GM12878 (cell line): ENCODE measurements around the gene COX6B1. TPM values are rescaled to one million over a fixed set of nuclear protein-coding genes. Genes with fewer than 3 reads are reported as not detected.
A peak's percentile ranks its signal among the peaks of the same experiment; 100 is the strongest.

Experiments
- ATF7 ChIP-seq: fragments of 450-650 bp; IDR thresholded peaks from 2 replicates; pipeline ENCODE4 v1.6.1; 2016; ENCODE audit warnings: low read depth, mild to moderate bottlenecking
- BACH1 ChIP-seq: fragments of 450-650 bp; IDR thresholded peaks from 2 replicates; pipeline ENCODE4 v1.6.1; 2017; ENCODE audit warnings: mild to moderate bottlenecking, borderline replicate concordance
- BHLHE40 ChIP-seq, 2 experiments: fragments of 450-650 bp in 1 of 2; IDR thresholded peaks; 2 replicates each; pipeline ENCODE4 v1.6.1; 2011 to 2017; ENCODE audit warnings: low read depth in 2 of 2, borderline replicate concordance in 1 of 2, improper control_type of control experiment in 1 of 2, low read length in 1 of 2, mild to moderate bottlenecking in 1 of 2
- CEBPZ ChIP-seq: fragments of 150-350 bp; IDR thresholded peaks from 2 replicates; pipeline ENCODE4 v1.6.1; 2016; ENCODE audit warnings: low read depth, low read length
- CREB1 ChIP-seq: IDR thresholded peaks from 2 replicates; pipeline ENCODE4 v1.6.1; 2012; ENCODE audit warnings: low read depth, mild to moderate bottlenecking, inconsistent platforms
- DPF2 ChIP-seq: fragments of 450-650 bp; IDR thresholded peaks from 2 replicates; pipeline ENCODE4 v1.6.1; 2017; ENCODE audit warnings: mild to moderate bottlenecking
- ELK1 ChIP-seq: IDR thresholded peaks from 2 replicates; pipeline ENCODE4 v1.6.1; 2012; ENCODE audit warnings: low read depth, low read length, improper control_type of control experiment
- HDGF ChIP-seq: fragments of 450-650 bp; IDR thresholded peaks from 2 replicates; pipeline ENCODE4 v1.6.1; 2016; ENCODE audit warnings: antibody characterized with exemption
- IKZF2 ChIP-seq, 2 experiments: fragments of 450-650 bp; IDR thresholded peaks; 2 replicates each; pipeline ENCODE4 v1.6.1; 2017; ENCODE audit warnings: mild to moderate bottlenecking in 2 of 2, moderate library complexity in 2 of 2
- NFYA ChIP-seq: IDR thresholded peaks from 2 replicates; pipeline ENCODE4 v1.6.1; 2011; ENCODE audit warnings: low read depth, mild to moderate bottlenecking, low read length, improper control_type of control experiment, borderline replicate concordance
- NRF1 ChIP-seq: conservative IDR thresholded peaks from 2 replicates; pipeline ENCODE4 v1.6.1; 2011; ENCODE audit warnings: mild to moderate bottlenecking, low read depth, low read length, improper control_type of control experiment
- PAX8 ChIP-seq: fragments of 450-650 bp; IDR thresholded peaks from 2 replicates; pipeline ENCODE4 v1.6.1; 2017; ENCODE audit warnings: mild to moderate bottlenecking, moderate library complexity
- RAD51 ChIP-seq: fragments of 450-650 bp; IDR thresholded peaks from 2 replicates; pipeline ENCODE4 v1.6.1; 2016; ENCODE audit warnings: moderate library complexity, mild to moderate bottlenecking, inconsistent platforms
- RUNX3 ChIP-seq: IDR thresholded peaks from 2 replicates; pipeline ENCODE4 v1.6.1; 2012; ENCODE audit warnings: low read length, inconsistent platforms
- SMAD1 ChIP-seq: fragments of 450-650 bp; IDR thresholded peaks from 2 replicates; pipeline ENCODE4 v1.6.1; 2018; ENCODE audit warnings: mild to moderate bottlenecking, low read depth; ENCODE audit not compliant: partially characterized antibody
- SREBF1 ChIP-seq: IDR thresholded peaks from 2 replicates; pipeline ENCODE4 v1.6.1; 2012; ENCODE audit warnings: mild to moderate bottlenecking, low read length
- SUZ12 ChIP-seq: fragments of 200-600 bp; sonication (generic); IDR thresholded peaks from one replicate; pipeline ENCODE4 v1.6.1; 2018; ENCODE audit warnings: antibody characterized with exemption, mild to moderate bottlenecking; ENCODE audit not compliant: unreplicated experiment
- TCF3 ChIP-seq: IDR thresholded peaks from 2 replicates; pipeline ENCODE4 v1.6.1; 2012; ENCODE audit warnings: low read depth, mild to moderate bottlenecking, low read length, borderline replicate concordance; ENCODE audit not compliant: insufficient read depth
- TCF7 ChIP-seq: IDR thresholded peaks from 2 replicates; pipeline ENCODE4 v1.6.1; 2014; ENCODE audit warnings: antibody characterized with exemption, borderline replicate concordance
- ZNF24 ChIP-seq: fragments of 450-650 bp; IDR thresholded peaks from 2 replicates; pipeline ENCODE4 v1.6.1; 2017; ENCODE audit warnings: antibody characterized with exemption, mild to moderate bottlenecking
- ZNF384 ChIP-seq: IDR thresholded peaks from 2 replicates; pipeline ENCODE4 v1.6.1; 2012; ENCODE audit warnings: low read depth, mild to moderate bottlenecking, low read length, improper control_type of control experiment, borderline replicate concordance
- ZSCAN29 ChIP-seq: fragments of 450-650 bp; IDR thresholded peaks from 2 replicates; pipeline ENCODE4 v1.6.1; 2017; ENCODE audit warnings: mild to moderate bottlenecking, moderate library complexity
- polyA plus RNA-seq, 11 experiments: library from polyadenylated mRNA; depleted of rRNA in 4 of 11; unstranded in 6 of 11; stranded (reverse) in 5 of 11; fragments of >200 nt; fragmentation: Nextera tagmentation in 4 of 11; fragmentation: Illumina TruSeq in 1 of 11; extraction: Ambion mirVana in 4 of 11; extraction: Trizol in 1 of 11; gene quantifications; 1 replicate in 1 of 11; 2 replicates in 10 of 11; pipeline versions ENCODE4 v1.2.1 to v1.2.3, GENCODE V29; 2011 to 2016; ENCODE audit warnings: inconsistent platforms in 2 of 11, missing spikeins in 2 of 11, low read depth in 1 of 11
- total RNA-seq, 4 experiments: library from RNA; depleted of rRNA in 3 of 4; stranded (reverse); fragments of >200 nt in 3 of 4; fragmentation: Illumina TruSeq in 1 of 4; extraction: Trizol in 1 of 4; gene quantifications; 2 replicates each; pipeline versions ENCODE4 v1.2.1 to v1.2.3, GENCODE V29; 2013 to 2021
- TF ChIP-seq, protein P1 (sequence below): fragments of 450-650 bp; IDR thresholded peaks from 2 replicates; pipeline ENCODE4 v1.6.1; 2016; ENCODE audit warnings: mild to moderate bottlenecking

COX6B1 gene
- total and polyA plus RNA-seq, 10 of the 15 experiments (the other 5 are each of a cell fraction or from before 2014, with no cell fraction given), result 500 to 1,700 (median 862) TPM

- peak; percentile 89 for TF ChIP-seq BACH1
- TF ChIP-seq ELK1, result peak; percentile 33; the same call in 1 of the 2 replicates
- peak; percentile 97 for TF ChIP-seq SREBF1
- no peak for TF ChIP-seq SUZ12
- no peak for TF ChIP-seq ZSCAN29
- TF ChIP-seq CEBPZ, result no peak
- no peak for TF ChIP-seq RAD51
- no peak for TF ChIP-seq ZNF384
- no peak for TF ChIP-seq HDGF
- TF ChIP-seq ZNF24, result no peak
- TF ChIP-seq, protein P1, sequence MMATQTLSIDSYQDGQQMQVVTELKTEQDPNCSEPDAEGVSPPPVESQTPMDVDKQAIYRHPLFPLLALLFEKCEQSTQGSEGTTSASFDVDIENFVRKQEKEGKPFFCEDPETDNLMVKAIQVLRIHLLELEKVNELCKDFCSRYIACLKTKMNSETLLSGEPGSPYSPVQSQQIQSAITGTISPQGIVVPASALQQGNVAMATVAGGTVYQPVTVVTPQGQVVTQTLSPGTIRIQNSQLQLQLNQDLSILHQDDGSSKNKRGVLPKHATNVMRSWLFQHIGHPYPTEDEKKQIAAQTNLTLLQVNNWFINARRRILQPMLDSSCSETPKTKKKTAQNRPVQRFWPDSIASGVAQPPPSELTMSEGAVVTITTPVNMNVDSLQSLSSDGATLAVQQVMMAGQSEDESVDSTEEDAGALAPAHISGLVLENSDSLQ, result peak; percentile 97
- TF ChIP-seq NFYA, result no peak
- TF ChIP-seq ATF7, result peak; percentile 99
- no peak for TF ChIP-seq NRF1
- TF ChIP-seq TCF3, result peak; percentile 80
- TF ChIP-seq SMAD1, result no peak
- peak; percentile 52 for TF ChIP-seq RUNX3
- TF ChIP-seq TCF7, result no peak
- no peak for TF ChIP-seq CREB1
- TF ChIP-seq PAX8, result no peak
- 0 out of 4 replicates have a peak, but pooled peaks of 1 of the 2 experiments have one; percentile 10 for TF ChIP-seq IKZF2 (IDR thresholded peaks at IDR 0.05)
- peak; percentile 98 for TF ChIP-seq BHLHE40 (IDR thresholded peaks at IDR 0.05; ENCODE audit: borderline replicate concordance in 1 of 2, low read depth in 2 of 2, low read length in 1 of 2)
- peak; percentile 56; the same call in 1 of the 2 replicates for TF ChIP-seq DPF2
Measured at GRCh38 chr19:35643255-35644205, 4.6 kb upstream of the COX6B1 start (continued).
